H9 (cell line): ENCODE data around the gene TBXAS1. TPM values are rescaled to one million over a fixed set of nuclear protein-coding genes. Genes with fewer than 3 reads are reported as not detected.

Experiments used
- DNase-seq: peaks from one replicate; pipeline ENCODE4 v3.0.0-alpha.2; 2017
- H2AFZ ChIP-seq: one replicate; pipeline ENCODE4 v1.6.1; 2013; ENCODE audit warnings: mild to moderate bottlenecking, low read length, control low read depth, moderate library complexity
- H2AK5ac ChIP-seq: 2 replicates; pipeline ENCODE4 v1.6.1; 2013; ENCODE audit warnings: low read length, control low read depth, mixed read lengths; ENCODE audit not compliant: insufficient read length
- H2BK120ac ChIP-seq: one replicate; pipeline ENCODE4 v1.6.1; 2013; ENCODE audit warnings: low read depth, mild to moderate bottlenecking, low read length, control low read depth, inconsistent platforms; ENCODE audit not compliant: poor library complexity, severe bottlenecking
- H2BK12ac ChIP-seq: 2 replicates; pipeline ENCODE4 v1.6.1; 2013; ENCODE audit warnings: low read length, control low read depth, mixed read lengths, low read depth; ENCODE audit not compliant: insufficient read length
- H2BK15ac ChIP-seq: 2 replicates; pipeline ENCODE4 v1.6.1; 2013; ENCODE audit warnings: low read depth, low read length, control low read depth
- H2BK20ac ChIP-seq: one replicate; pipeline ENCODE4 v1.6.1; 2013; ENCODE audit warnings: low read depth, mild to moderate bottlenecking, low read length, control low read depth, inconsistent platforms; ENCODE audit not compliant: poor library complexity, severe bottlenecking
- H2BK5ac ChIP-seq: 2 replicates; pipeline ENCODE4 v1.6.1; 2013; ENCODE audit warnings: low read length, control low read depth, mixed read lengths; ENCODE audit not compliant: insufficient read length
- H3K14ac ChIP-seq: 2 replicates; pipeline ENCODE4 v1.6.1; 2013; ENCODE audit warnings: low read length, control low read depth; ENCODE audit not compliant: insufficient read depth
- H3K18ac ChIP-seq: 2 replicates; pipeline ENCODE4 v1.6.1; 2013; ENCODE audit warnings: low read depth, mild to moderate bottlenecking, mixed read lengths, low read length, control low read depth; ENCODE audit not compliant: insufficient read length
- H3K23ac ChIP-seq: 2 replicates; pipeline ENCODE4 v1.6.1; 2013; ENCODE audit warnings: low read length, control low read depth, mixed read lengths, low read depth; ENCODE audit not compliant: insufficient read length
- H3K23me2 ChIP-seq: 2 replicates; pipeline ENCODE4 v1.6.1; 2013; ENCODE audit warnings: low read depth, mild to moderate bottlenecking, mixed read lengths, low read length, control low read depth; ENCODE audit not compliant: insufficient read length, poor library complexity, severe bottlenecking
- H3K27ac ChIP-seq: 2 replicates; pipeline ENCODE4 v1.5.1; 2013; ENCODE audit warnings: low read length, control low read depth, mixed read lengths, low read depth; ENCODE audit not compliant: insufficient read length
- H3K27me3 ChIP-seq: 2 replicates; pipeline ENCODE4 v1.6.1; 2013; ENCODE audit warnings: low read length, control low read depth, inconsistent platforms; ENCODE audit not compliant: insufficient read depth
- H3K4ac ChIP-seq: 2 replicates; pipeline ENCODE4 v1.6.1; 2013; ENCODE audit warnings: low read depth, mild to moderate bottlenecking, control low read depth, inconsistent platforms, low read length, moderate library complexity
- H3K4me1 ChIP-seq: 2 replicates; pipeline ENCODE4 v1.6.1; 2013; ENCODE audit warnings: low read length, control low read depth, inconsistent platforms; ENCODE audit not compliant: insufficient read depth
- H3K4me2 ChIP-seq: 2 replicates; pipeline ENCODE4 v1.6.1; 2013; ENCODE audit warnings: low read length, control low read depth, mixed read lengths; ENCODE audit not compliant: insufficient read length, insufficient read depth
- H3K56ac ChIP-seq: 2 replicates; pipeline ENCODE4 v1.6.1; 2013; ENCODE audit warnings: low read depth, mild to moderate bottlenecking, mixed read lengths, low read length, control low read depth; ENCODE audit not compliant: insufficient read length
- H3K79me1 ChIP-seq: 2 replicates; pipeline ENCODE4 v1.6.1; 2013; ENCODE audit warnings: low read depth, mild to moderate bottlenecking, moderate library complexity, low read length, control low read depth, inconsistent platforms; ENCODE audit not compliant: insufficient read depth, poor library complexity, severe bottlenecking
- H3K79me2 ChIP-seq: 2 replicates; pipeline ENCODE4 v1.6.1; 2013; ENCODE audit warnings: low read length, control low read depth, inconsistent platforms; ENCODE audit not compliant: insufficient read depth
- H3K9ac ChIP-seq: 2 replicates; pipeline ENCODE4 v1.6.1; 2013; ENCODE audit warnings: low read length, control low read depth, mixed read lengths; ENCODE audit not compliant: insufficient read length; ENCODE audit errors: extremely low read depth
- H3K9me3 ChIP-seq: one replicate; pipeline ENCODE4 v1.6.1; 2013; ENCODE audit warnings: low read depth, low read length, inconsistent platforms; ENCODE audit not compliant: control insufficient read depth
- H3T11ph ChIP-seq: one replicate; pipeline ENCODE4 v1.6.1; 2013; ENCODE audit warnings: mild to moderate bottlenecking, low read length, control low read depth, inconsistent platforms
- H4K20me1 ChIP-seq: one replicate; pipeline ENCODE4 v1.6.1; 2013; ENCODE audit not compliant: control insufficient read depth, insufficient read length, insufficient read depth
- H4K5ac ChIP-seq: 2 replicates; pipeline ENCODE4 v1.6.1; 2013; ENCODE audit warnings: low read depth, mild to moderate bottlenecking, mixed read lengths, low read length, control low read depth; ENCODE audit not compliant: insufficient read length
- H4K8ac ChIP-seq: replicated peaks from 2 replicates; pipeline ENCODE4 v1.6.1; 2013; ENCODE audit warnings: low read length, control low read depth, mixed read lengths, low read depth; ENCODE audit not compliant: insufficient read length
- H4K91ac ChIP-seq: 2 replicates; pipeline ENCODE4 v1.6.1; 2013; ENCODE audit warnings: low read depth, mild to moderate bottlenecking, moderate library complexity, mixed read lengths, low read length, control low read depth; ENCODE audit not compliant: insufficient read length
- H3K27ac Mint-ChIP-seq, 3 experiments: 2 replicates in 2 of 3; 3 replicates in 1 of 3; pipeline ENCODE4 v1.8.0; 2020 to 2021; ENCODE audit warnings: mixed read lengths in 3 of 3, mild to moderate bottlenecking in 1 of 3, moderate library complexity in 1 of 3
- H3K27me3 Mint-ChIP-seq: 2 replicates; pipeline ENCODE4 v1.8.0; 2021; ENCODE audit warnings: low read depth, mild to moderate bottlenecking, moderate library complexity, mixed read lengths
- H3K36me3 Mint-ChIP-seq, 3 experiments: 2 replicates in 2 of 3; 3 replicates in 1 of 3; pipeline ENCODE4 v1.8.0; 2020 to 2021; ENCODE audit warnings: low read depth in 3 of 3, mixed read lengths in 3 of 3; ENCODE audit not compliant: insufficient read depth in 1 of 3
- H3K4me1 Mint-ChIP-seq, 2 experiments: 2 replicates each; pipeline ENCODE4 v1.8.0; 2020; ENCODE audit warnings: mixed read lengths in 2 of 2
- H3K4me3 Mint-ChIP-seq, 2 experiments: 2 replicates in 1 of 2; 3 replicates in 1 of 2; pipeline ENCODE4 v1.8.0; 2020 to 2021; ENCODE audit warnings: mild to moderate bottlenecking in 2 of 2, mixed read lengths in 2 of 2, moderate library complexity in 1 of 2
- H3K9me3 Mint-ChIP-seq, 2 experiments: 2 replicates in 1 of 2; 3 replicates in 1 of 2; pipeline ENCODE4 v1.8.0; 2020; ENCODE audit warnings: mild to moderate bottlenecking in 2 of 2, mixed read lengths in 2 of 2, moderate library complexity in 1 of 2
- WGBS: extraction: QIAGEN DNeasy Blood & Tissue Kit; methylation state at CpG from one replicate; pipeline ENCODE4 v1.1.7; 2013; ENCODE audit warnings: missing lambda C conversion rate, low lambda C conversion rate, mixed read lengths; ENCODE audit not compliant: insufficient read length; ENCODE audit errors: extremely low coverage; 5-methylcytosine and 5-hydroxymethylcytosine counted together
- total RNA-seq: library from RNA; stranded (reverse); gene quantifications from 2 replicates; pipeline ENCODE4 v1.2.1, GENCODE V29; 2021
- TF ChIP-seq, protein P1 (sequence below): fragments of 200-600 bp; sonication (generic); conservative IDR thresholded peaks from 3 replicates; pipeline ENCODE4 v1.8.0; 2021; ENCODE audit warnings: antibody characterized with exemption, mild to moderate bottlenecking

Gene TBXAS1
- total RNA-seq, 1 experiment from 2014 or later: 0.39 TPM

DNA sequence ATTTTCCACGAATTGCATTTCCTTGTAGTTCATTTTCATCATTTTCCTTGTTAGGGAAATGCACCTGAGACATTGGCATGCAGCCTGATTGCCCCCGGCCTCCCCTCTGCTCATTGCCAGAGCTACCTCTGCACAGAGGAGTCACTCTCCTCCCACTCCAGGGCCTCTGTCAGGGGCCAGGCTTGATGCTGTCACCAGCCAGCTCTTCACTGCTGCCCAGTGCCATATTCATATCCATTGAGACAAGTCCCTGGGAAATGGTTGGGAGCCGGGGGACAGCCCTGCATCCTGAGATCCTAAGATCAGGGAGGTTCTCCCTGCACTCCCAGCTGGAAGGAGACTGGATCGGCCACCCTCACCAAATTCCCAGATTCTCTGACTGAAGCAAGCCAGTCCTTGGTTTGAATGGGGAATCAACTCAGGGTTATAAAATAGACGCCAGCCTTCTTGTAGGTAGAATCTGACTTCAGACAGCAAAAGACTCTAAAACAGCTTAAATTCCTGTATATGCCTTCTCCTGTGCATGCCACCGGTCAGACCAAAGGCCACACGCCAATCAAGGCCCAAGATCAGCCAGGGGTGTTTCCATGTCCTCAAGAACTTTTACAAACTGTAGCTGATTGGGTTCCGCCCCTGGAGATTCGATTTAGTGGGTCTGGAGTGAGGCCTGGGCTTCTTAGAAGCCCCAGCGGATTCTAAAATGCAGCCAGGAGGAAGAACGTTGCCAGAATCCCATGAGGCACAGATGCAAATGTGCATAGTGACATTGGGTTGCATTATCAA is 147.2 kb downstream of the TBXAS1 start:
- no peak overlapping the region for H4K91ac ChIP-seq
- no peaks in the 10 kb centered on the region for H4K20me1 ChIP-seq
- H2AFZ ChIP-seq: no peak overlapping the region
- no peak overlapping the region for H3K4me2 ChIP-seq
- Mint-ChIP-seq H3K4me3 (no peak overlapping the region; a peak in 1 of 5 replicates), H3K9me3 (no peaks in the 10 kb centered on the region), H3K4me1 (peaks cover 64 to 69% of the 10 kb centered on the region in 2 experiments), H3K27me3 (peaks cover 6% of the 10 kb centered on the region), H3K27ac (no peak overlapping the region), H3K36me3 (no peaks in the 10 kb centered on the region)
- peaks cover 2% of the 10 kb centered on the region; the same call in 1 of the 2 replicates for H3K4me1 ChIP-seq
- no peak overlapping the region for H3K27ac ChIP-seq
- H3K79me2 ChIP-seq: no peaks in the 10 kb centered on the region
- no peak for DNase-seq
- H3K79me1 ChIP-seq: no peaks in the 10 kb centered on the region
- no peak overlapping the region for H3K4ac ChIP-seq
- WGBS: no CpG with 5 or more reads among the region's 11 CpGs
- no peak overlapping the region for H4K8ac ChIP-seq
- no peak overlapping the region for H2BK15ac ChIP-seq
- H4K5ac ChIP-seq: no peak overlapping the region
- no peak overlapping the region for H3T11ph ChIP-seq
- no peak overlapping the region for H2BK12ac ChIP-seq
- no peak overlapping the region for H2AK5ac ChIP-seq
- H3K23ac ChIP-seq: no peak overlapping the region
- H2BK20ac ChIP-seq: no peak overlapping the region
- H3K56ac ChIP-seq: no peak overlapping the region
- TF ChIP-seq, protein P1, sequence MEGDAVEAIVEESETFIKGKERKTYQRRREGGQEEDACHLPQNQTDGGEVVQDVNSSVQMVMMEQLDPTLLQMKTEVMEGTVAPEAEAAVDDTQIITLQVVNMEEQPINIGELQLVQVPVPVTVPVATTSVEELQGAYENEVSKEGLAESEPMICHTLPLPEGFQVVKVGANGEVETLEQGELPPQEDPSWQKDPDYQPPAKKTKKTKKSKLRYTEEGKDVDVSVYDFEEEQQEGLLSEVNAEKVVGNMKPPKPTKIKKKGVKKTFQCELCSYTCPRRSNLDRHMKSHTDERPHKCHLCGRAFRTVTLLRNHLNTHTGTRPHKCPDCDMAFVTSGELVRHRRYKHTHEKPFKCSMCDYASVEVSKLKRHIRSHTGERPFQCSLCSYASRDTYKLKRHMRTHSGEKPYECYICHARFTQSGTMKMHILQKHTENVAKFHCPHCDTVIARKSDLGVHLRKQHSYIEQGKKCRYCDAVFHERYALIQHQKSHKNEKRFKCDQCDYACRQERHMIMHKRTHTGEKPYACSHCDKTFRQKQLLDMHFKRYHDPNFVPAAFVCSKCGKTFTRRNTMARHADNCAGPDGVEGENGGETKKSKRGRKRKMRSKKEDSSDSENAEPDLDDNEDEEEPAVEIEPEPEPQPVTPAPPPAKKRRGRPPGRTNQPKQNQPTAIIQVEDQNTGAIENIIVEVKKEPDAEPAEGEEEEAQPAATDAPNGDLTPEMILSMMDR: no peak
- H2BK5ac ChIP-seq: no peak overlapping the region
- H3K9ac ChIP-seq: no peak overlapping the region
- H3K14ac ChIP-seq: no peak overlapping the region
- no peak overlapping the region for H3K18ac ChIP-seq
- H3K27me3 ChIP-seq: no peaks in the 10 kb centered on the region
- no peak overlapping the region for H2BK120ac ChIP-seq
- H3K23me2 ChIP-seq: no peaks in the 10 kb centered on the region
- no peaks in the 10 kb centered on the region for H3K9me3 ChIP-seq
